GM12875 (cell line): ENCODE data around the gene AKR1B1.

Source experiments
- H3K4me3 ChIP-seq: one replicate; pipeline ENCODE4 v1.5.1; 2011; ENCODE audit warnings: low read depth, low read length, control low read depth
- CTCF ChIP-seq: IDR thresholded peaks from 2 replicates; pipeline ENCODE4 v1.5.1; 2011; ENCODE audit warnings: low read depth, mild to moderate bottlenecking, control low read depth, inconsistent platforms, low read length, moderate library complexity, borderline replicate concordance; ENCODE audit not compliant: insufficient read depth

AKR1B1 gene

DNA sequence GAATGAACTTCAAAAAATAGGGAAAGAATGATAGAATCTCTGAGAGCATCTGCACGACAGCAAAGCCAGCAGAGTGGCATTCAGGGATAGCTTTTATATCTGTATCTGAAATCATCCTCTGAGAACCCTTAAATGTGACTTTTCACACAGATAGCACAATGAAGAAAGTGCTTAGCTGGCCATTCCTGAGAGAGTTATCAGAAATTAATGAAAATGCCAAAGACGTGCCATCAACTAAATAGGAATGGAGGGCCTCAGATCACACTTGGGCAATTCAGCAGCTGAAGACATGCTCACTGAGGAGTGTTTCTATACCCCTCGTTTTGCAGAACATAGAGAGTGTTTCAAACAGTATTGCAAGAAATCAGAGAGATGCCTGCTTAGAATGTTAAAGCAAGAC, 51.6 kb downstream of the AKR1B1 start:
- no peak for TF ChIP-seq CTCF
- no peak overlapping the region for H3K4me3 ChIP-seq

DNA sequence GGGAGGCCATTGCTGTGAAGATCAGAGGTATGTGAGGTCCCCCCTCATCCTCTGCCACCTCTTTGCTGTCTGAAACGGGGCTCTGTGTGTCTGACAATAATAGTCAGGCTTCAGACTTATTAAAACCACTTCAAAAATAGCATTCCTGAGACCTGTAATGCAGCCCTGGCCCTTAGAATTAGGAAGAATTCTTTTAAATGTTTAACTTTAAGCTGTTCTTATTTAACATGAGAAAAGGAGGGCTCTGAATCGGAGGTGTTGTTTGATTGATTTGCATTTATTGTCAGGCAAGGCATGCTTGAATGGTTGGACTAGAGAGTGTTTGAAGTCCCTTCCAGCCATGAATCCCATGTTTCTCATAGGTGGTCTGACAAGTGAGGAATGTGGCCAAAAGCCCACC, 52.5 kb downstream of the AKR1B1 start:
- no peak for TF ChIP-seq CTCF

DNA sequence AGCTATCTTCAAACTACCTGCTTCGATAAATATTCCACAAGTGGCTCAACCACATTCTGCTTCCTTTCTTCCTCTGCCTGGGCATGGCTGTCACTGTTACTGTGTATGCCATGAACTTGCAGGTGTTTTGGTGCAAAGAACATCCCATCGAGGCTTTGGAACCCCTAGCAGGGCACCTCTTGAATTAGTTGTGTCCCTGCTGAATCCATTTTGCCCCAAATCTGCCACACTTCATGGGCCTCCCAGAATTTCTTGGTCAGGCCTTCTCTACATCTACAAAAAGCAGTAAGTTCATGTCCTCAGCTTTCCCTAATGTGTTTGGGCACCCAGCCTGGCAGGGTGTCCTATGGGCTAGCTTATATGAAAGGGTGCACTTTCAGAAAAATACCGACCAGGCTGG, 53.6 kb downstream of the AKR1B1 start:
- H3K4me3 ChIP-seq: no peak overlapping the region
- TF ChIP-seq CTCF: no peak

More for the DNA sequence above, 52.5 kb downstream of the AKR1B1 start:
- no peak overlapping the region for H3K4me3 ChIP-seq

GRCh38 chr7:134403062-134403461, 55.8 kb downstream of the AKR1B1 start:
- TF ChIP-seq CTCF: no peak
- H3K4me3 ChIP-seq: no peak overlapping the region

DNA sequence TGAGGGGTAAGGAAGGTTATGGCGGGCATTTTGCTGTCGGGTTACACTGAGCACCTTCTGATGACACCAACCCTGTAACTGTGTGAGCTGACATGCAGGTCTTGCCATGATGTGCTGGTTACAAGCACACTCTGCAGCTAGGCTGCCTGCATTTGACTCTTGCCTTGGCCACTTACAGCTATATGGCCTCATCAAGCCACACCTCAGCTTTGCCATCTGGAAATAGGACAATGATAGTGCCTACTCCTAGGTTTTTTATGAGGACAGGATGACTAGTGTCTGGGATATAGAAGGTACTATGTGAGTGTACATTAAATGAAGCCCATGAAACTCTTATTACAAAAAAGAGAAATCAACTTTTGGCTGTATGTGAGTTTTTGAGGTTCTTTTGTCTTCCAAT, 58.0 kb downstream of the AKR1B1 start:
- TF ChIP-seq CTCF: no peak
- no peak overlapping the region for H3K4me3 ChIP-seq

- TF ChIP-seq CTCF: no peak
- no peak overlapping the region for H3K4me3 ChIP-seq
Observed at GRCh38 chr7:134396031-134396430, 62.9 kb downstream of the AKR1B1 start.

DNA sequence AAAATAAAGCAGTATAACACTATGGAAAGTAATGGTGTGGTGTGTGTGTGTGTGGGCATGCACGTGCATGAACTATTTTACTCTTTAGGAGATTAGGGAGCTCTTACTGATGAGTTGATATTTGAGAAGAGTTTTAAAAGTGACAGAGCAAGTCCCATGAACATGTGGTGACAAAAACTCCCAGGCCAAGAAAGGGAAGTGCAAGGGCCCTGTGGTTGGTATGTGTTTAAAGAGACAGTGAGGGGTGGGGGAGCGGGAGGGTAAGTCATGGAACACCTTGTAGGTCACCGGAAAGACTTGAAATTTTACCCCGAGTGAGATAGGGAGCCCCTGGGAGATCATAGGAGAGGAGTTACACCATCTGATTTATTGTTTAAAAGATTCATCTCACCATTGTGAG, 63.3 kb downstream of the AKR1B1 start:
- TF ChIP-seq CTCF: no peak
- H3K4me3 ChIP-seq: no peak overlapping the region
